Measurements from ENCODE around the gene TMEM161A.
"Not testable (repeated sequence)": the region's sequence is repeated elsewhere in the genome, so short reads cannot be mapped to it uniquely, and the experiment has no call there.

Gene TMEM161A

DNA sequence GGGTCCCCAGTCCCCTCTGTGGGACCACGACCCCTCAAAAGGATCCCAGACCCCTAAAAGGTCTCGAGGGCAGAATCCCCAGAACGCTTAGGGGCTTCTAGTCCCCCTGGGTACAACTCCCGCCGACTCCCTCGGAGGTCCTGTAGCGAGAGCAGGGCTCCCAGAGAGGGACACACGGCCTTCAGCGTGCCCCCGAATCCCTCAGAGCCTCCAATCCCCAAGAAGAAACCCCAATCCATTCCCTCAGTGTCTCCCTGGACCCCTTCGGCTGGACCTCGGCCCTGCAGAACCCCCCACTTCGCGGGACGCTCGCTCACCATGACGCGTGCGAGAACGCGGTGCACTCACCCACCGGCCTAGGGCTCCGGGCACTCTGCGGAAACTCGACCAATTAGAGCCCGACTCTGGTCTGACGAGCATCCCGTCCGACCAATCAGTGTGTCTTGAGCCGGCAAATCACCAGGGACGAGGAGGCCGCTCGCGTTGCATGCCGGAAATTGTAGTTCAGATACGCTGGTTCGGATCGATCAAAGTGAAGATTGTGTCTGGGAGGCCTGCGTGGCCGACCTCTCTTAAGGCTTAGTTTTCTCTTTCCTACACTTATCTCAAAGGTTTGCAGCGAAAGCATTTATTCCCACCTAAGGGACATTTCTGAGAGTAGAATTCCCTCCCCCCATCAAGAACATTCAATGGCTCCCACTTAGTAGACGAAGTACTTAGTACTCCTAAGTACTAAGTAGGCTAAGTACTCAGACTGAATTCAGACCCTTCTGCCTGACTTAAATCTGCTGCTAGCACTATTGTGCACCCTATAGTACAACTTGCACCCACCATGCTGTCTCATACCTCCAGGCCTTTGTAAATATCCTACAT, at the start of gene TMEM161A:
Gene TMEM161A (minus strand): TSS at position 370 of the 873 bp plus-strand sequence. CDS start 50 bp downstream, at position 320.
- Mint-ChIP-seq H3K4me1 (ENCODE audit: low read depth) (peaks cover 20% of the 10 kb centered on the region), H3K9me3 (no peaks in the 10 kb centered on the region), H3K4me3 (peak within 1 kb of the TSS; percentile 94), H3K27me3 (ENCODE audit: low read depth) (no peaks in the 10 kb centered on the region), H3K27ac (peak within 1 kb of the TSS; percentile 94), H3K36me3 (ENCODE audit: low read depth) (peaks cover 3% of the 10 kb centered on the region)
- DNase-seq (ENCODE audit: low spot score): peak; percentile 98

DNA sequence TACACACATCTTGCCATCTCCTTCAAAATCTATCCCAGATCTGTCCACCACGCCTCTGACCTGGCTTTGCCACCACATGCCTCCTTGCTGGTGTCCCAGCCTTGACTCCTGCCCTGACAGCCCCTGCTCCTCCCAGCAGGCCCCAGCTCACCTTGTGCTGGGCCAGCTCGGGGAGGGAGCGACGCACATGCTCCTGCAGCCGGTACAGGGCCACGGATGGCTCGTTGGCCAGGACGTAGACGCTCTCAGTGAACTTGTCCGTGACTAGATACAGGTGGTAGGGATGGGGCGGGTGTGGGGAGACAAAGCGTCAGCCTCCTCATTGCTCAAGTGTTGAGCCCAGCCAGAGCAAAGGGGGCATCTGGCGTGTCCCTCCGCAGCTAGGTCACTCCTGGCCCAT, 48.5 kb upstream of the TMEM161A start:
- no peak for DNase-seq (ENCODE audit: low spot score)
- Mint-ChIP-seq H3K4me3 (no peak overlapping the region), H3K4me1 (ENCODE audit: low read depth) (peaks cover 15% of the 10 kb centered on the region)

GRCh38 chr19:19185853-19186740, 47.8 kb upstream of the TMEM161A start:
- Mint-ChIP-seq H3K27ac (no peak overlapping the region), H3K4me1 (ENCODE audit: low read depth) (peaks cover 15% of the 10 kb centered on the region), H3K9me3 (no peaks in the 10 kb centered on the region), H3K36me3 (ENCODE audit: low read depth) (peaks cover 32% of the 10 kb centered on the region), H3K27me3 (ENCODE audit: low read depth) (no peaks in the 10 kb centered on the region), H3K4me3 (no peak overlapping the region)
- DNase-seq (ENCODE audit: low spot score): peak; percentile 41

More for the DNA sequence above, 48.5 kb upstream of the TMEM161A start:
- H3K9me3 Mint-ChIP-seq: no peaks in the 10 kb centered on the region
- H3K27ac Mint-ChIP-seq: no peak overlapping the region
- H3K36me3 Mint-ChIP-seq (ENCODE audit: low read depth): peaks cover 27% of the 10 kb centered on the region
- H3K27me3 Mint-ChIP-seq (ENCODE audit: low read depth): no peaks in the 10 kb centered on the region

DNA sequence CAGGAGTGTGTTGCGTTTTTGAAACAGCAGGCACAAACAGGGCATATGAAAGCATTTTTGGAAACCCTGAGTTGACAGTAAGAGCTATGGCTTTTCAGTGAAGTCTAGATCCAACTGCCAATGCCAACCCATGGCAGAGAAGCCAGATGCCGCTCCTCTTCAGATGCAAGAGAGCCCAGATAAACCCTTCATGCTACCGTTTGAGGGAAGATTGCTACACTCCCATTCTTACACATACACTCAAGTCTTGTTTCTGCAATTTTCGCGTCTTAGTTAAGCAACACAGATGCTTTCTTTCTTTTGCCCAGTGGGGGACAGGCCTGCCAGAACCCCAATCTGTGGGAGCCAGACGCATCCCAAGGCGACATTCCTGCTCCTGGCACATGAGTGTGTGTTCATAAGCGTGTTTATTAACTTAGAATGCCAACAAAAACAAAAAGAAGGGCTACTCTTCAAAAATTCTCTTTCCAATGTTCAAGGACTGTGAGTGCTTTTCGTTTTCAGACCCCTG, 43.3 kb upstream of the TMEM161A start:
- Mint-ChIP-seq H3K36me3 (ENCODE audit: low read depth) (peaks cover 38% of the 10 kb centered on the region), H3K4me3 (no peak overlapping the region), H3K4me1 (ENCODE audit: low read depth) (peaks cover 3% of the 10 kb centered on the region), H3K27me3 (ENCODE audit: low read depth) (no peaks in the 10 kb centered on the region), H3K9me3 (no peaks in the 10 kb centered on the region), H3K27ac (no peak overlapping the region)
- DNase-seq (ENCODE audit: low spot score): no peak

GRCh38 chr19:19179548-19180441, 41.5 kb upstream of the TMEM161A start:
- Mint-ChIP-seq H3K27me3 (ENCODE audit: low read depth) (no peaks in the 10 kb centered on the region), H3K4me3 (no peak overlapping the region), H3K4me1 (ENCODE audit: low read depth) (no peaks in the 10 kb centered on the region), H3K36me3 (ENCODE audit: low read depth) (peaks cover 31% of the 10 kb centered on the region), H3K9me3 (no peaks in the 10 kb centered on the region), H3K27ac (no peak overlapping the region)
- no peak for DNase-seq (ENCODE audit: low spot score)

GRCh38 chr19:19176950-19177349, 38.7 kb upstream of the TMEM161A start:
- H3K9me3 Mint-ChIP-seq: no peaks in the 10 kb centered on the region
- no peak overlapping the region for H3K27ac Mint-ChIP-seq
- peaks cover 24% of the 10 kb centered on the region for H3K36me3 Mint-ChIP-seq (ENCODE audit: low read depth)
- no peak for DNase-seq (ENCODE audit: low spot score)
- no peaks in the 10 kb centered on the region for H3K27me3 Mint-ChIP-seq (ENCODE audit: low read depth)
- H3K4me1 Mint-ChIP-seq (ENCODE audit: low read depth): no peaks in the 10 kb centered on the region
- H3K4me3 Mint-ChIP-seq: no peak overlapping the region

DNA sequence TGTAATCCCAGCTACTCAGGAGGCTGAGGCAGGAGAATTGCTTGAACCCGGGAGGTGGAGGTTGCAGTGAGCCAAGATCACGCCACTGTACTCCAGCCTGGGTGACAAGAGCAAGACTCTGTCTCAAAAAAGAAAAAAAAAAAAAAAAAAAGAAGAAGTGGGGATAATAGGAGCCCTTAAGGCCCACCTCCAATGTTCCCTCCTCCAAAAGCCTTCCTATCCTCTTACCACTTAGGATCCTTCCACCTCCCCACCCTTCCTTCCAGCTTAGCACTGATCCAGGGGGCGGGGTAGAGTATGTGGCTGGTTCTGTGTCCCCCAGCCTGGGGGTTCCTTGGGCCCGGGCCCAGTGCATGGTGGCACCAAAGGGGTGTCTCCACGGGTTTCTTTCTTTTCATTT, 35.0 kb upstream of the TMEM161A start:
- not testable (repeated sequence) for DNase-seq (ENCODE audit: low spot score); H3K4me3 Mint-ChIP-seq; H3K36me3 Mint-ChIP-seq (ENCODE audit: low read depth); H3K27ac Mint-ChIP-seq; H3K27me3 Mint-ChIP-seq (ENCODE audit: low read depth); H3K9me3 Mint-ChIP-seq
- H3K4me1 Mint-ChIP-seq (ENCODE audit: low read depth): peaks cover 12% of the 10 kb centered on the region

GRCh38 chr19:19171821-19172532, 33.7 kb upstream of the TMEM161A start:
- no peak for DNase-seq (ENCODE audit: low spot score)
- Mint-ChIP-seq H3K4me3 (no peak overlapping the region), H3K27ac (no peak overlapping the region), H3K36me3 (ENCODE audit: low read depth) (peaks cover 5% of the 10 kb centered on the region), H3K4me1 (ENCODE audit: low read depth) (peaks cover 12% of the 10 kb centered on the region), H3K9me3 (no peaks in the 10 kb centered on the region), H3K27me3 (ENCODE audit: low read depth) (no peaks in the 10 kb centered on the region)

- peaks cover 4% of the 10 kb centered on the region for H3K36me3 Mint-ChIP-seq (ENCODE audit: low read depth)
- DNase-seq (ENCODE audit: low spot score): no peak
- no peaks in the 10 kb centered on the region for H3K27me3 Mint-ChIP-seq (ENCODE audit: low read depth)
- peaks cover 12% of the 10 kb centered on the region for H3K4me1 Mint-ChIP-seq (ENCODE audit: low read depth)
- H3K4me3 Mint-ChIP-seq: peak overlapping the region; percentile 36
- no peak overlapping the region for H3K27ac Mint-ChIP-seq
- no peaks in the 10 kb centered on the region for H3K9me3 Mint-ChIP-seq
These were observed 32.8 kb upstream of the TMEM161A start for GRCh38 chr19:19170873-19171672.

- H3K27me3 Mint-ChIP-seq (ENCODE audit: low read depth): no peaks in the 10 kb centered on the region
- H3K4me1 Mint-ChIP-seq (ENCODE audit: low read depth): peaks cover 12% of the 10 kb centered on the region
- H3K36me3 Mint-ChIP-seq (ENCODE audit: low read depth): peaks cover 4% of the 10 kb centered on the region
- H3K9me3 Mint-ChIP-seq: no peaks in the 10 kb centered on the region
- DNase-seq (ENCODE audit: low spot score): peak; percentile 72
- peak within 1 kb of the TSS; percentile 54 for H3K4me3 Mint-ChIP-seq
- no peak within 1 kb of the TSS for H3K27ac Mint-ChIP-seq
These were observed 32.0 kb upstream of the TMEM161A start, which contains the start of gene MEF2B for GRCh38 chr19:19170053-19170872. Gene MEF2B, minus strand, starts transcription at chr19:19170263. Its CDS starts 19,528 bp downstream, at chr19:19150735.

DNA sequence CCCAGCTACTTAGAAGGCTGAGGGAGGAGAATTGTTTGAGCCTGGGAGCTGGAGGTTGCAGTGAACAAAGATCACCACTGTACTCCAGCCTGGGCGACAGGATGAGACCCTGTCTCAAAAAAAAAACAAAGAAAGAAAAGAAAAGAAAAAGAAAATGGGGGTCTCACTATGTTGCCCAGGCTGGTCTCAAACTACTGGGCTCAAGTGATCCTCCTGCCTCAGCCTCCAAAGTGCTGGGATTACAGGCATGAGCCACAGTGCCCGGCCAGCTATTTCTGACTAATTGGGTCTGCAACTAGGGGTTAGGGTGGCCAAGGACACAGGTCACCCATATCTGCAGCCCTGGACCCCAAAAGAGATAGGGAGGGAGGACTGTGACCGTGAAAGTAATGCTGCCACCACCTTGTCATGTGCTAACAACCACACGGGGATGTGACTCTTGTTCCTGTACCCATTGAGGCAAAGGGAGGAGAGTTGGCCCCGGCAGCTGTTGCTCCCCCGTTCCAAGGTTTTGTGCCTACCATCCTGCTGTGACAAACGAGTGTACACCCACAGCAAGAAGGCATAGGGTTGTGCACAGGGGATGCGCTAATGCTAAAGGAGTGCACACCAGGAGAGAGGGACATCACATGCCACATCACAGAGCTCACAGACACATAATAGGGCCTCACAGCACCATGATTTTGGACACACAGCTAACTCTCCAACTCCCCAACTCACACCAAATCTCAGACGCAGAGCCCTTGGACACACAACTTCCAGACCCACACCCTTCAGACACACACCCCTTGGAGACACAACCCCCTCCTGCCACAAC, 31.2 kb upstream of the TMEM161A start:
- Mint-ChIP-seq H3K4me1 (ENCODE audit: low read depth) (peaks cover 12% of the 10 kb centered on the region), H3K36me3 (ENCODE audit: low read depth) (peaks cover 4% of the 10 kb centered on the region), H3K9me3 (no peaks in the 10 kb centered on the region), H3K27me3 (ENCODE audit: low read depth) (no peaks in the 10 kb centered on the region), H3K4me3 (peak overlapping the region; percentile 54), H3K27ac (no peak overlapping the region)
- DNase-seq (ENCODE audit: low spot score): no peak

Measured in T-helper 2 cell treated with Interferon-gamma antibody and Interleukin-4, amounts not matched to agents 5 μg/mL and 100 μg/mL, for 36 hours (primary cell).